ENCODE measurements around the gene CCNYL1.

- TF ChIP-seq CTCF (IDR thresholded peaks at IDR 0.05): no peak
- no peak for TF ChIP-seq POLR2AphosphoS5 (IDR thresholded peaks at IDR 0.05)
- TF ChIP-seq POLR2A (IDR thresholded peaks at IDR 0.05): no peak
Measured at GRCh38 chr2:207698301-207698700, 13.1 kb upstream of the CCNYL1 start.

Data from prostate gland (tissue), 2 donors.